ENCODE results near the gene KLHL29. TPM values are rescaled to one million over a fixed set of nuclear protein-coding genes. Genes with fewer than 3 reads are reported as not detected.

Gene KLHL29
- total and polyA plus RNA-seq, 2 of the 13 experiments (the other 11 are each of a cell fraction or from before 2014, with no cell fraction given): 0.01 TPM; not detected in 1

DNA sequence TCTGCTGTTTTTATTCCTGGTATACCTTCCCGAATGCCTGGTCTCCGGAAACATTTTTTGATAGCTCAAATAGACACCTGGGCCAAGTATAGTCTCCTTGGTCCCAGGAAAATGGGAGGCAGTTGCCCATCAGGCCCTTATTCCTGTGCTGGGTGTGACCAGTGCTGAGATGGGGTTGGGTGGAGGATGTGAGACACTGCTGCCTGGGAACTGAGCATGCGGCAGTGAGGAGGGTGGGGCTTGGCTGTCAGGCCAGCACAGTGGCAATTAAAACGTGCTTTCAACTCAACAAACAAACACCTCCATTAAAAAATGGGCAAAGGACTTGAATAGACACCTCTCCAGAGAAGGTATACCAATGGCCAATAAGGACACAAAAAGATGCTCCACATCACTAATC lies 12.5 kb downstream of the KLHL29 start:
- intact Hi-C loops (cut with micrococcal nuclease; ENCODE audit: unreplicated experiment) (no loop called here), in situ Hi-C loops (cut with HindIII; ENCODE audit: extremely low pct_ligation_motif_present, low pct_unique_long_range_greater_than_20kb) (no loop called here)
- TF ChIP-seq, protein P1, sequence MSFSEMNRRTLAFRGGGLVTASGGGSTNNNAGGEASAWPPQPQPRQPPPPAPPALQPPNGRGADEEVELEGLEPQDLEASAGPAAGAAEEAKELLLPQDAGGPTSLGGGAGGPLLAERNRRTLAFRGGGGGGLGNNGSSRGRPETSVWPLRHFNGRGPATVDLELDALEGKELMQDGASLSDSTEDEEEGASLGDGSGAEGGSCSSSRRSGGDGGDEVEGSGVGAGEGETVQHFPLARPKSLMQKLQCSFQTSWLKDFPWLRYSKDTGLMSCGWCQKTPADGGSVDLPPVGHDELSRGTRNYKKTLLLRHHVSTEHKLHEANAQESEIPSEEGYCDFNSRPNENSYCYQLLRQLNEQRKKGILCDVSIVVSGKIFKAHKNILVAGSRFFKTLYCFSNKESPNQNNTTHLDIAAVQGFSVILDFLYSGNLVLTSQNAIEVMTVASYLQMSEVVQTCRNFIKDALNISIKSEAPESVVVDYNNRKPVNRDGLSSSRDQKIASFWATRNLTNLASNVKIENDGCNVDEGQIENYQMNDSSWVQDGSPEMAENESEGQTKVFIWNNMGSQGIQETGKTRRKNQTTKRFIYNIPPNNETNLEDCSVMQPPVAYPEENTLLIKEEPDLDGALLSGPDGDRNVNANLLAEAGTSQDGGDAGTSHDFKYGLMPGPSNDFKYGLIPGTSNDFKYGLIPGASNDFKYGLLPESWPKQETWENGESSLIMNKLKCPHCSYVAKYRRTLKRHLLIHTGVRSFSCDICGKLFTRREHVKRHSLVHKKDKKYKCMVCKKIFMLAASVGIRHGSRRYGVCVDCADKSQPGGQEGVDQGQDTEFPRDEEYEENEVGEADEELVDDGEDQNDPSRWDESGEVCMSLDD (CRISPR knock-in tag; IDR thresholded peaks at IDR 0.05; ENCODE audit: borderline replicate concordance): no peak
- TF ChIP-seq ZNF766 (CRISPR knock-in tag; IDR thresholded peaks at IDR 0.05; ENCODE audit: borderline replicate concordance): no peak
- no peak for TF ChIP-seq MEIS1 (CRISPR knock-in tag; IDR thresholded peaks at IDR 0.05; ENCODE audit: borderline replicate concordance)
- TF ChIP-seq HOXD1 (CRISPR knock-in tag; IDR thresholded peaks at IDR 0.05): no peak
- TF ChIP-seq, protein P2, sequence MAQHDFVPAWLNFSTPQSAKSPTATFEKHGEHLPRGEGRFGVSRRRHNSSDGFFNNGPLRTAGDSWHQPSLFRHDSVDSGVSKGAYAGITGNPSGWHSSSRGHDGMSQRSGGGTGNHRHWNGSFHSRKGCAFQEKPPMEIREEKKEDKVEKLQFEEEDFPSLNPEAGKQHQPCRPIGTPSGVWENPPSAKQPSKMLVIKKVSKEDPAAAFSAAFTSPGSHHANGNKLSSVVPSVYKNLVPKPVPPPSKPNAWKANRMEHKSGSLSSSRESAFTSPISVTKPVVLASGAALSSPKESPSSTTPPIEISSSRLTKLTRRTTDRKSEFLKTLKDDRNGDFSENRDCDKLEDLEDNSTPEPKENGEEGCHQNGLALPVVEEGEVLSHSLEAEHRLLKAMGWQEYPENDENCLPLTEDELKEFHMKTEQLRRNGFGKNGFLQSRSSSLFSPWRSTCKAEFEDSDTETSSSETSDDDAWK (CRISPR knock-in tag; IDR thresholded peaks at IDR 0.05): no peak
- TF ChIP-seq CEBPB (IDR thresholded peaks at IDR 0.05; ENCODE audit: borderline replicate concordance, low read depth, low read length): no peak
- TF ChIP-seq, protein P3, sequence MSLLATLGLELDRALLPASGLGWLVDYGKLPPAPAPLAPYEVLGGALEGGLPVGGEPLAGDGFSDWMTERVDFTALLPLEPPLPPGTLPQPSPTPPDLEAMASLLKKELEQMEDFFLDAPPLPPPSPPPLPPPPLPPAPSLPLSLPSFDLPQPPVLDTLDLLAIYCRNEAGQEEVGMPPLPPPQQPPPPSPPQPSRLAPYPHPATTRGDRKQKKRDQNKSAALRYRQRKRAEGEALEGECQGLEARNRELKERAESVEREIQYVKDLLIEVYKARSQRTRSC (CRISPR knock-in tag; IDR thresholded peaks at IDR 0.05; ENCODE audit: low read depth): no peak
- no peak for TF ChIP-seq ISX (CRISPR knock-in tag; conservative IDR thresholded peaks at IDR 0.05)
- TF ChIP-seq HOXA7 (CRISPR knock-in tag; IDR thresholded peaks at IDR 0.05): no peak
- TF ChIP-seq ZNF557 (CRISPR knock-in tag; IDR thresholded peaks at IDR 0.05): no peak
- TF ChIP-seq ZNF790 (CRISPR knock-in tag; IDR thresholded peaks at IDR 0.05; ENCODE audit: borderline replicate concordance): no peak
- no peak for TF ChIP-seq RBM39 (IDR thresholded peaks at IDR 0.05; ENCODE audit: low read depth, low read length, poor library complexity, severe bottlenecking)
- no peak for TF ChIP-seq PAX8 (CRISPR knock-in tag; IDR thresholded peaks at IDR 0.05; ENCODE audit: borderline replicate concordance)
- no peak for TF ChIP-seq ZNF550 (CRISPR knock-in tag; IDR thresholded peaks at IDR 0.05; ENCODE audit: borderline replicate concordance)
- no peak for TF ChIP-seq ZNF598 (CRISPR knock-in tag; IDR thresholded peaks at IDR 0.05; ENCODE audit: borderline replicate concordance)
- Histone ChIP-seq H4K20me1 (ENCODE audit: insufficient read depth, low read length) (no peaks in the 10 kb centered on the region), H3K9me3 (ENCODE audit: low read length) (no peaks in the 10 kb centered on the region), H3K9ac (ENCODE audit: insufficient read depth, low read depth, low read length) (no peak overlapping the region), H3K27me3 (ENCODE audit: control insufficient read depth in 1 of 2, insufficient read depth in 2 of 2, low read length in 2 of 2) (peaks cover 0 to 25% of the 10 kb centered on the region in 2 experiments; a peak in 2 of 5 replicates), H3K4me1 (ENCODE audit: insufficient read depth, low read length) (no peaks in the 10 kb centered on the region), H3K79me2 (ENCODE audit: insufficient read depth, low read length) (no peaks in the 10 kb centered on the region), H3K36me3 (replicated peaks in 1 of 2; ENCODE audit: control insufficient read depth in 1 of 2, insufficient read depth in 2 of 2, low read length in 2 of 2) (no peaks in the 10 kb centered on the region), H3K27ac (ENCODE audit: extremely low read length, insufficient read depth, low read length) (no peak overlapping the region), H3K4me2 (ENCODE audit: low read depth, low read length) (no peak overlapping the region), H2AFZ (ENCODE audit: low read length) (no peak overlapping the region), H3K4me3 (replicated peaks in 1 of 3; ENCODE audit: insufficient read depth in 1 of 3, low read depth in 2 of 3, low read length in 3 of 3) (no peak overlapping the region)
- 50% methylated on average over 4 of the region's 4 CpGs for WGBS (ENCODE audit: low lambda C conversion rate)
- FAIRE-seq: no peak
- no peak for DNase-seq (ENCODE audit: low spot score)
- no TSS peak for BruUV-seq (replicated peaks)
- ATAC-seq: no peak
- POLR2A ChIA-PET: no interaction called here
- CTCF ChIA-PET (ENCODE audit: low intra/inter-chr PET ratio, low total read pairs): no interaction called here

Measured in HepG2 (cell line).